Mucosa of rectum (tissue), 2 donors: ENCODE results near the gene POMT1.

ENCODE experiments used
- H3K27ac ChIP-seq, 2 donors: one replicate each; pipeline ENCODE4 v1.7.0; 2013; ENCODE audit warnings: inconsistent platforms in 2 of 2, low read depth in 2 of 2, low read length in 2 of 2
- H3K27me3 ChIP-seq, 2 donors: one replicate each; pipeline ENCODE4 v1.7.0; 2013; ENCODE audit warnings: low read length in 2 of 2; ENCODE audit not compliant: control insufficient read depth in 2 of 2, insufficient read depth in 2 of 2
- H3K36me3 ChIP-seq, 2 donors: one replicate each; pipeline ENCODE4 v1.7.0; 2013; ENCODE audit warnings: low read length in 2 of 2; ENCODE audit not compliant: control insufficient read depth in 2 of 2, insufficient read depth in 2 of 2
- H3K4me1 ChIP-seq, 2 donors: one replicate each; pipeline ENCODE4 v1.7.0; 2013; ENCODE audit warnings: low read length in 2 of 2, mild to moderate bottlenecking in 1 of 2; ENCODE audit not compliant: control insufficient read depth in 2 of 2, insufficient read depth in 2 of 2
- H3K4me3 ChIP-seq, 2 donors: one replicate each; pipeline ENCODE4 v1.7.0; 2013; ENCODE audit warnings: low read length in 2 of 2
- H3K9ac ChIP-seq, 2 donors: one replicate each; pipeline ENCODE4 v1.7.0; 2013; ENCODE audit warnings: low read length in 2 of 2, low read depth in 1 of 2, mild to moderate bottlenecking in 1 of 2
- H3K9me3 ChIP-seq, 2 donors: one replicate each; pipeline ENCODE4 v1.7.0; 2013; ENCODE audit warnings: low read length in 2 of 2; ENCODE audit not compliant: control insufficient read depth in 2 of 2
- donor health status: healthy.
- donor health status: Normal muscosa, but diverticular disease.

The POMT1 gene

DNA sequence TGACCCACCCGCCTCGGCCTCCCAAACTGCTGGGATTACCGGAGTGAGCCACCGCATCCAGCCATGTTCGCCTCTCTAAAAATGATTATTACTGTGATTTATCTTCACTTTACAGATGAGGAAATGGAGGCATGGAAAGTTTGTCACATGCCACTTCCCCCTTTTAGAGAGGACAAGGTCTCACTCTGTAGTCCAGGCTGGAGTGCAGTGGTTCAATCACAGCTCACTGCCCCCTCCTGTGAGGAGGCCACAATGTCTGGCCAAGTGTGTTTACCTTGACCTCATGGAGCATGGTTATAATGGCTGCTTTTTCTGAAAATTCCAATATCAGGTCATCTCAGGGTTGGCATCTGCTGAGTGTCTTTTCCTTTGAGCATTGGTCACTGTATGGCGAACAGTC lies 49.3 kb downstream of the POMT1 start:
- H3K4me1 ChIP-seq = no peaks in the 10 kb centered on the region
- no peak overlapping the region for H3K9ac ChIP-seq
- no peak overlapping the region for H3K4me3 ChIP-seq
- peaks cover 0 to 2% of the 10 kb centered on the region in 2 donors for H3K27me3 ChIP-seq
- no peaks in the 10 kb centered on the region for H3K36me3 ChIP-seq
- H3K27ac ChIP-seq = no peak overlapping the region
- H3K9me3 ChIP-seq = no peaks in the 10 kb centered on the region

DNA sequence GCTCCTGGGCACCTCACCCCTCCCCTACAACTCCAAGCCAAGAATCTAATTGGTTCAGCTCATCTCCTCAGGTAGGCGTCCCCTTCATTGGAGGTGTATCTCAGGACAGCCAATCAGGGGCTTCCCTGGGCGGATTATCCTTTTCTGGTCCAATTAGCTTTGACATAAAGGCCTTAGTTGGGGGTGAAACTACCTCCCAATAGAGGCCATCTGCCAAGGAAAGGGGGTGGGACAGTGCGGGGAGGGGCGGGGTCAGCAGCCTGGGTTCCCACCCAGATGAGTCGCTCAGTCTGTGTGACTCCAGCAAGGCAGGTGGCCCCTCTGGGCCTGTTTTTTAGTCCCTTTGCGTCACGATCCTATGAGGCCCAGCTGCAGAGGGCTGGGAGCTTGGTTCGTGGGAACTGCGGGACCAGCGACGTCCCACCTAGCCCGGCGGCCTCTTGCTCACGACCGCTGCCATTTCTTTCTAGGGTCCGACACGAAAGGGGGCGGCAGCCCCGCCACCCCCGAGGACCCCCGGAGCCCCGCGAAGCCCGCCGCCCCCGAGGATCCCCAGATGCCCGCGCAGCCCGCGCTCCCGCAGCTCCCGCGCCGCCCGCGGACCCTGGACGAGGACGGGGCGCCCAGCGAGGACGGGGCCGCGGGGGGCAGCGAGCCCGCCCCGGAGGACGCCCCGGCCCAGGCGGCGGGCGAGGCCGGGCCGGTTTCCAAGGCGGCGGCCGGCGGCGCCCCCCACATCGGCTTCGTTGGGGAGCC lies 51.5 kb downstream of the POMT1 start:
- Histone ChIP-seq H3K4me3 (no peak overlapping the region), H3K36me3 (no peaks in the 10 kb centered on the region), H3K27ac (no peak overlapping the region), H3K9ac (no peak overlapping the region), H3K4me1 (no peaks in the 10 kb centered on the region), H3K9me3 (no peaks in the 10 kb centered on the region), H3K27me3 (peaks cover 0 to 2% of the 10 kb centered on the region in 2 donors)

DNA sequence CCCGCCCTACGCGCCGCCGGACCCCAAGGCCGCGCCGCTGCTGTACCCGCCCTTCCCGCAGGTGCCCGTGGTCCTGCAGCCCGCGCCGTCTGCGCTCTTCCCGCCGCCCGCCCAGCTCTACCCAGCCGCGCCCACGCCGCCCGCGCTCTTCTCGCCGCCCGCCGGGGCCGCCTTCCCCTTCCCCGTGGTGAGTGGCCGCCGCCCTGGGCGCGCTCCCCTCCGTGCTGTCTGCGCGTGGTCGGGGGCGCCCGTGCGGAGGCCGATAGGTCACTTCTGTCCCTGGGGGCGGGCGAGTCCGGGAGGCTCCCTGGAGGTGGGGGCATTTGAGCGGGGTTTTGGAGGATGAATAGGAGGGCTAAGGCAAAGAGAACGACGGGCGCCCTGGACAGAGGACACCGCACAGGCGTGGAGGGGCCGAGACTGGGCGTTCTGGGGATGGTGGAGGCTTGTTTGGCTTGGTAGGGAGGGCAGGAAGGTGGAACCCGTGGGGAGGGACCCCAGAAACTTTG lies 52.2 kb downstream of the POMT1 start:
- no peak overlapping the region for H3K4me3 ChIP-seq
- no peak overlapping the region for H3K9ac ChIP-seq
- H3K27ac ChIP-seq = no peak overlapping the region
- H3K4me1 ChIP-seq = no peaks in the 10 kb centered on the region
- no peaks in the 10 kb centered on the region for H3K9me3 ChIP-seq
- H3K27me3 ChIP-seq = peaks cover 0 to 2% of the 10 kb centered on the region in 2 donors
- H3K36me3 ChIP-seq = no peaks in the 10 kb centered on the region

DNA sequence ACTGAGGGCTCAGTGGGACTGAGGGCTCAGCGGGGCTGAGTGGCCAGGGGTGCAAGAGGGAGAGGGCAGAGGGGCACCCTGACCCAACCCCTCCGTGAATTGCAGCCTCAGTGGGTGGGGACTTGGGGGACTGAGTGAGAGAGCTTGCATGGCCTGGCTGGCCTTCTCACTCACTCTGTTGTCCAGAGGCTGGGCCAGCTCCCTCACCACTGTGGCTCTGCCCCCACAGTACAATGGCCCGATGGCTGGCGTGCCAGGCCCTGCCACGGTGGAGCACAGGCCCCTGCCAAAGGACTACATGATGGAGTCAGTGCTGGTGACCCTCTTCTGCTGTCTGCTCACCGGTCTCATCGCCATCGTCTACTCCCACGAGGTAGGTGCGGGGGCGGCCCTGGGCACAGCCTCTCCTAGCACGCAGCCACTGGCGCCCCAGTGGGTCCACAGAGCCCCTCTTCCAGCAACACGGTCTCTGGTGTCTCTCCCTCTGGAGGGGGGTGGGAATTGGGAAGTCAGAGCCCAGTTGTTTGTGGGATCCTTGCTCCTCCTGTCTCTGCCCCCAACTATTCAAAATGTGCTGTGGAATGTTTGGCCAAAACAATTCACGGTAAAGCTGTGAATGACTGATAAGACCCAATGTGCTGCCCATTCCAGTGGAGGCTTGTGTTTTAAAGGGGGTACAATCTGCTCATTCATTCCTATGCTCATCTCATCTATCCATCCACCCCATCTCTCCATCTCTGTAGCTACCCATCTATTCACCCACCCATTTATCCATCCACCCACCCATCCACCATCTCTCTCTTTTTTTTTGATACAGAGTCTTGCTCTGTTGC lies 53.3 kb downstream of the POMT1 start:
- Histone ChIP-seq H3K27ac (no peak overlapping the region), H3K4me1 (no peaks in the 10 kb centered on the region), H3K27me3 (peaks cover 0 to 2% of the 10 kb centered on the region in 2 donors), H3K9ac (no peak overlapping the region), H3K4me3 (no peak overlapping the region), H3K36me3 (no peaks in the 10 kb centered on the region), H3K9me3 (no peaks in the 10 kb centered on the region)

DNA sequence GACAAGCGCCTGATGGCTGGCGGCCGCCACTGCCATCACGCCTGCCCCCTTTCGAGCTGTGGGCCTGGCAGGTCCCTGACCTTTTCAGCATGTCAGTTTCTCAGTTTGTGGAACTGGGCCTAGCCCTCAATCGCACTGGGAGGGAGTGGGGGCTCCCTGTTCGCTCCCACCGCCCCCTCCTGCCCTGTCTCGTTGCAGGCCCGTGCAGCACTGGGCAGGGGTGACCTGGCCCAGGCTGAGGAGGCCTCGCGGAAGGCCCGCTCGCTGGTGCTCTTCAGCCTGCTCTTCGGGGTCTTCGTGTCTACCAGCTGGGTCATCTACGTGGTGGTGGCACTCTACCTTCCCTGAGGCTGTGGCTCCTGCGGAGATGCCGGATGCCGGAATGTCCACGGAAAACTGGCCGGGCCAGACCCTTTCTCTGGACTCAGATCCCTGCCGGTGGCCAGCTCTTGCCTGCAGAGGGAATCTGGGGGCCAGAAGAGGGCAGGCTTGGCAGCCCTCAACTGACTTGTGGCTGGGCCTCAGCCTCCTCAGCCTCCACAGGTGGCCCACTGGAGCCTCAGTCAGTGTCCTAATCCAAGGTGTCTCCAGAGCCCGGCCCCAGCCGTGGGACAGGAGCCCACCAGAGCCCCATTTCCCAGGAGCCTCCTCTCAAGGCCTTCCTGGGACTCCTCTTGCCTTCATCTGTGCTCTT lies 55.3 kb downstream of the POMT1 start:
- no peak overlapping the region for H3K27ac ChIP-seq
- no peaks in the 10 kb centered on the region for H3K36me3 ChIP-seq
- no peak overlapping the region for H3K4me3 ChIP-seq
- H3K9ac ChIP-seq = no peak overlapping the region
- peaks cover 0 to 2% of the 10 kb centered on the region in 2 donors for H3K27me3 ChIP-seq
- H3K4me1 ChIP-seq = no peaks in the 10 kb centered on the region
- no peaks in the 10 kb centered on the region for H3K9me3 ChIP-seq

DNA sequence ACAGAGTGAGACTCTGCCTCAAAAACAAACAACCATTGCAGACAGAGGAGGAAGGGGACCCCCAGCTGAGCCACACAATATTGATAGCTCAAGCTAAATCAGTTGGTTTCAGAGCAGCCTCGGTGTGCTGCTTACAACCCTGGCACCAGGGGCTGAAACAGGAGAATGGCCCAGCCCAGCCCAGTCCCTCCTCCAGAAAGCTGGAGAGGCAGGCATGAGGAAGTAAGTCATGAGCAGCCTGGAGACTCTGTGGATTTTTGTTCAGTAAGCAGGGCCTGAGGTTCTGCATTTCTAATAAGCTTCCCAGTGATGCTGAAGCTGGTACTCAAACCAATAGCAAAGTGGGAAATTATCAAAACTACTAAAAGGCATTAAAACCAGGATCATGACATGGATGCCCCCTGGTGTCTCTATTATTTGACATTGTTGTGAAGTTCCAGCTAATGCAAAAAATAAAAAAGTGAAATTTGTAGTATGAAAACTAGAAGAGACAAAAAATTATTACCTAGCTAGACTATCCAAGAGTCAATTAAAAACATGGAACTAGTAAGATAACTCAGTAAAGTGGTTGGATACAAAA lies 56.8 kb downstream of the POMT1 start:
- H3K36me3 ChIP-seq = no peaks in the 10 kb centered on the region
- H3K4me1 ChIP-seq = no peaks in the 10 kb centered on the region
- no peaks in the 10 kb centered on the region for H3K9me3 ChIP-seq
- H3K4me3 ChIP-seq = no peak overlapping the region
- no peak overlapping the region for H3K9ac ChIP-seq
- no peak overlapping the region for H3K27ac ChIP-seq
- H3K27me3 ChIP-seq = peaks cover 0 to 2% of the 10 kb centered on the region in 2 donors

DNA sequence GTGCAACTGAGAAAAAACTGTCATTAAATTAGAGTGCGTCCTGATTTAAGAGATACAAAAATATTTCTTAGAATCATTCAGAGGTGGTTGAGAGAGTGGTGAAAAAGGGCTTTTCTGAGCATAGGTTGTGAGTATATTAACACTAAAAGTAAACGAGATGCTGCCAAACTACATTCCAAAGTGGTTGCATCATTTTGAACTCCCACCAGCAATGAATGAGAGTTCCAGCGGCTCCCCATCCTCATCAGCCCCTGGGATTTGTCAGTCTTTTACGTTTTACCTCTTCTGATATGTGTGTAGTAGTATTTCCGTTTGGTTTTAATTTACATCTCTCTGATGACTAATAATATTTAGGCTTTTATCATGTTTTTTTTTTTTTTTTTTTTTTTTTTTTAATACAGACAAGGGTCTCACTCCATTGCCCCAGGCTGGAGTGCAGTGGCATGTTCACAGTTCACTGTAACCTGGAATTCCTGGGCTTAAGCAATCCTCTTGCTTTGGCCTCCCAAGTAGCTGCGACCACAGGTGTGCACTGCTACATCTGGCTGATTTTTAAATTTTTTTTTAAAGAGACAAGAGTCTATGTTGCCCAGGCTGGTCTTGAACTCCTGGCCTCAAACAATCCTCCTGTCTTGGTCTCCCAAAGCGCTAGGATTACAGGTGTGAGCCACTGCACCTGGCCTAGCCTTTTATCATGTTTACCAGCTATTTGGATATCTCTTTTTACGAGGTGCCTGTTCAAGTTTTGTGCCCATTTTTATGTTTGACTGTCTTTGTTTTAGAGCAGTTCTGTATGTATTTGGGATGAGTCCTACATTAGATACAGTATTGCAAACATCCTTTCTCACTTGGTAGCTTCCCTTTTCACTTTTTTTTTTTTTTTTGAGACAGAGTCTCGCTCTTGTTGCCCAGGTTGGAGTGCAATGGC lies 59.6 kb downstream of the POMT1 start:
- H3K27ac ChIP-seq = no peak overlapping the region
- H3K4me3 ChIP-seq = no peak overlapping the region
- no peak overlapping the region for H3K9ac ChIP-seq
- H3K4me1 ChIP-seq = no peaks in the 10 kb centered on the region
- no peaks in the 10 kb centered on the region for H3K36me3 ChIP-seq
- no peaks in the 10 kb centered on the region for H3K27me3 ChIP-seq
- no peaks in the 10 kb centered on the region for H3K9me3 ChIP-seq

DNA sequence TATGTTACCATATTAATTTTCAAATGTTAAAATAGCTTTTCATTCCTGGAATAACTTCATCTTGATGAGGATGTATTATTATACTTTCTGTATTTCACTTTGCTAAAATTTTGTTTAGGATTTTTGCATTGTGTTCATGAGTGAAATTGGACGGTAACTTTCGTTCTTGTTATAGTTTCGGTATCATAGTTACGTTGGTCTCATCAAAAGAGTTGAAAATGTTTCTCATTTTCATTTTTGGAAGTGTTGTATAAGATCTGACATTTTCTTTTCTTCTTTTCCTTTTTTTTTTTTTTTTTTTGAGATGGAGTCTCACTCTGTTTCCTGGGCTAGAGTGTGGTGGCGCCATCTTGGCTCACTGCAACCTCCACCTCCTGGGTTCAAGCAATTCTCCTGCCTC lies 62.7 kb downstream of the POMT1 start:
- H3K9ac ChIP-seq = no peak overlapping the region
- H3K4me1 ChIP-seq = no peaks in the 10 kb centered on the region
- H3K36me3 ChIP-seq = no peaks in the 10 kb centered on the region
- H3K9me3 ChIP-seq = no peaks in the 10 kb centered on the region
- no peaks in the 10 kb centered on the region for H3K27me3 ChIP-seq
- H3K27ac ChIP-seq = no peak overlapping the region
- no peak overlapping the region for H3K4me3 ChIP-seq

DNA sequence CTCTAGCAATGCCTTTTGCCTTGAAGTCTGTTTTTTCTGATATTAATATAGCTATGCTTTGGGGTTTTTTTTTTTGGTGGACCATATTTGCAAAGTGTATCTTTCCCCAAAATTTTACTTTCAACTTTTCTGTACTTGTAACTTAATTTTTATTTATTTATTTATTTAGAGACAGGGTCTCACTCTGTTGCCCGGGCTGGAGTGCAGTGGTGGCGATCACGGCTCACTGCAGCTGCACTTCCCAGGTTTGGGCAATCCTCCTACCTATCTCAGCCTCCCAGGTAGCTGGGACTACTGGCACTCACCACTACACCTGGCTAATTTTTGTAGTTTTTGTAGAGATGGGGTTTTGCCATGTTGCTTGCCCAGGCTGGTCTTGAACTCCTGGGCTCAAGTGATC lies 63.4 kb downstream of the POMT1 start:
- Histone ChIP-seq H3K9me3 (no peaks in the 10 kb centered on the region), H3K4me1 (no peaks in the 10 kb centered on the region), H3K4me3 (no peak overlapping the region), H3K27ac (no peak overlapping the region), H3K36me3 (peaks cover 0 to 3% of the 10 kb centered on the region in 2 donors), H3K9ac (no peak overlapping the region), H3K27me3 (no peaks in the 10 kb centered on the region)
